Suppressor macrophage (primary cell): ENCODE results near the gene CA10.

ENCODE experiments used
- DNase-seq, 4 experiments: peaks; one replicate each; pipeline ENCODE4 v3.0.0-alpha.2; 2020 to 2022

CA10 gene

GRCh38 chr17:51670899-51671298 is 487.6 kb downstream of the CA10 start:
- DNase-seq: no peak

GRCh38 chr17:51668963-51669246 is 489.6 kb downstream of the CA10 start:
- DNase-seq: no peak

- DNase-seq: no peak
Measured at GRCh38 chr17:51668155-51668962, 490.2 kb downstream of the CA10 start.

- no peak for DNase-seq
Measured at GRCh38 chr17:51667706-51668083, 490.8 kb downstream of the CA10 start.

- DNase-seq: no peak
Measured at GRCh38 chr17:51666971-51667705, 491.4 kb downstream of the CA10 start.

- no peak for DNase-seq
Measured at GRCh38 chr17:51662204-51663056, 496.1 kb downstream of the CA10 start.

- DNase-seq: no peak
Measured at GRCh38 chr17:51661403-51661802, 497.1 kb downstream of the CA10 start.

GRCh38 chr17:51660266-51660665 is 498.2 kb downstream of the CA10 start:
- no peak for DNase-seq

GRCh38 chr17:51657224-51657623 is 501.3 kb downstream of the CA10 start:
- DNase-seq: no peak

GRCh38 chr17:51653878-51654277 is 504.6 kb downstream of the CA10 start:
- no peak for DNase-seq

GRCh38 chr17:51652529-51652928 is 506.0 kb downstream of the CA10 start:
- no peak for DNase-seq

- DNase-seq: no peak
Measured at GRCh38 chr17:51651513-51652298, 506.8 kb downstream of the CA10 start.

GRCh38 chr17:51650772-51651171 is 507.7 kb downstream of the CA10 start:
- DNase-seq: no peak

- DNase-seq: no peak
Measured at GRCh38 chr17:51650202-51650601, 508.3 kb downstream of the CA10 start.

- no peak for DNase-seq
Measured at GRCh38 chr17:51647826-51648225, 510.7 kb downstream of the CA10 start.

- DNase-seq: no peak
Measured at GRCh38 chr17:51647067-51647466, 511.4 kb downstream of the CA10 start.

GRCh38 chr17:51646539-51646938 is 512.0 kb downstream of the CA10 start:
- no peak for DNase-seq

- no peak for DNase-seq
Measured at GRCh38 chr17:51645056-51645455, 513.5 kb downstream of the CA10 start.

GRCh38 chr17:51643702-51644490 is 514.6 kb downstream of the CA10 start:
- no peak for DNase-seq

- no peak for DNase-seq
Measured at GRCh38 chr17:51642029-51642428, 516.5 kb downstream of the CA10 start.

- peak; percentile 7 to 30 (median 27) for DNase-seq
Measured at GRCh38 chr17:51640108-51640622, 518.3 kb downstream of the CA10 start.
